HUDEP-2 (cell line): ENCODE measurements around the gene NEMP1.
"Not testable (repeated sequence)": the region's sequence is repeated elsewhere in the genome, so short reads cannot be mapped to it uniquely, and the experiment has no call there.

Source experiments
- DNase-seq, 76 experiments: peaks; one replicate each; lab custom pipeline; 2025; ENCODE audit not compliant: unreplicated experiment in 76 of 76; lab: John Stamatoyannopoulos, UW

Gene NEMP1

GRCh38 chr12:57091638-57092528, 13.3 kb upstream of the NEMP1 start:
- no peak for DNase-seq

- DNase-seq, result no peak
Measured at GRCh38 chr12:57090924-57091637, 12.5 kb upstream of the NEMP1 start.

GRCh38 chr12:57090490-57090889, 11.9 kb upstream of the NEMP1 start:
- DNase-seq, result no peak

- DNase-seq, result peak in 54 of 76 experiments; percentile 20 to 85 (median 55)
Measured at GRCh38 chr12:57089271-57090245, 11.0 kb upstream of the NEMP1 start.

GRCh38 chr12:57088354-57089270, 10.0 kb upstream of the NEMP1 start, which contains the start of gene NAB2:
Gene NAB2 (plus strand): TSS chr12:57089114. CDS start chr12:57089272, 158 bp downstream.
- peak in 74 of 76 experiments; percentile 51 to 99 (median 92) for DNase-seq

GRCh38 chr12:57087691-57088353, 9.2 kb upstream of the NEMP1 start:
- peak in 67 of 76 experiments; percentile 13 to 89 (median 66) for DNase-seq

GRCh38 chr12:57087010-57087690, 8.6 kb upstream of the NEMP1 start:
- peak in 73 of 76 experiments; percentile 24 to 92 (median 79) for DNase-seq

- DNase-seq, result peak in 41 of 76 experiments; percentile 9 to 62 (median 34)
Measured at GRCh38 chr12:57086493-57087009, 8.0 kb upstream of the NEMP1 start.

- peak in 52 of 76 experiments; percentile 19 to 78 (median 42) for DNase-seq
Measured at GRCh38 chr12:57085999-57086492, 7.5 kb upstream of the NEMP1 start.

- no peak for DNase-seq
Measured at GRCh38 chr12:57080855-57081254, 2.3 kb upstream of the NEMP1 start.

GRCh38 chr12:57079821-57080220, 1.2 kb upstream of the NEMP1 start:
- no peak for DNase-seq

- DNase-seq, result not testable (repeated sequence)
Measured at GRCh38 chr12:57073566-57074450, 4.8 kb downstream of the NEMP1 start.

- DNase-seq, result no peak
Measured at GRCh38 chr12:57072661-57073060, 5.9 kb downstream of the NEMP1 start.

- peak in 52 of 76 experiments; percentile 5 to 76 (median 47) for DNase-seq
Measured at GRCh38 chr12:57069523-57069922, 9.1 kb downstream of the NEMP1 start.

GRCh38 chr12:57066245-57066644, 12.3 kb downstream of the NEMP1 start:
- DNase-seq, result no peak

- DNase-seq, result no peak
Measured at GRCh38 chr12:57063991-57064685, 14.5 kb downstream of the NEMP1 start.
